HepG2 (cell line): Measurements from ENCODE around the gene FITM1. TPM values are rescaled to one million over a fixed set of nuclear protein-coding genes. Genes with fewer than 3 reads are reported as not detected.

Source experiments
- ATAC-seq: fragments of 200-7000 bp; cut with Tn5 transposase; 3 replicates; pipeline ENCODE4 v1.9.1; 2020; ENCODE audit warnings: mild to moderate bottlenecking, moderate library complexity
- BruUV-seq: library from RNA; stranded (reverse); fragments of 400-500 nt; replicated peaks from 2 replicates; lab custom pipeline; 2021; lab: Mats Ljungman, UMichigan
- CTCF ChIA-PET: fragments of 300-600 bp; formaldehyde crosslinking; extraction: SDS; loops from one replicate; lab custom pipeline; 2021; ENCODE audit warnings: low total read pairs, inconsistent platforms, low intra/inter-chr PET ratio; lab: Yijun Ruan, JAX
- POLR2A ChIA-PET: fragments of 350-600 bp; sonication (Branson Sonifier 250); formaldehyde crosslinking; loops from one replicate; lab custom pipeline; 2020; ENCODE audit warnings: antibody characterized with exemption, inconsistent platforms; lab: Yijun Ruan, JAX
- DNase-seq: peaks from one replicate; pipeline ENCODE4 v3.0.0-alpha.2; 2015; ENCODE audit warnings: low spot score
- FAIRE-seq: peaks from 3 replicates; lab custom pipeline; 2011; peaks lifted over from hg19 to GRCh38; lab: Jason Lieb, UNC
- H2AFZ ChIP-seq: one replicate; pipeline ENCODE4 v1.6.1; 2011; ENCODE audit warnings: low read length, inconsistent platforms
- H3K27ac ChIP-seq: fragments of 300-600 bp; 3 replicates; pipeline ENCODE4 v1.8.0; 2011; ENCODE audit warnings: mixed run types, mild to moderate bottlenecking, mixed read lengths, low read length, inconsistent platforms; ENCODE audit not compliant: insufficient read depth; ENCODE audit errors: extremely low read length
- H3K27me3 ChIP-seq, 2 experiments: fragments of 200-600 bp in 1 of 2; 2 replicates in 1 of 2; 3 replicates in 1 of 2; pipeline versions ENCODE4 v1.6.0 to v1.8.0; 2011; ENCODE audit warnings: low read length in 2 of 2, mild to moderate bottlenecking in 2 of 2, moderate library complexity in 2 of 2, inconsistent platforms in 1 of 2; ENCODE audit not compliant: insufficient read depth in 2 of 2, control insufficient read depth in 1 of 2
- H3K36me3 ChIP-seq, 2 experiments: fragments of 200-600 bp in 1 of 2; replicated peaks in 1 of 2; 2 replicates in 1 of 2; 3 replicates in 1 of 2; pipeline versions ENCODE4 v1.5.1 to v1.8.0; 2011; ENCODE audit warnings: low read length in 2 of 2, inconsistent platforms in 1 of 2; ENCODE audit not compliant: insufficient read depth in 2 of 2, control insufficient read depth in 1 of 2
- H3K4me1 ChIP-seq: 2 replicates; pipeline ENCODE4 v1.5.1; 2012; ENCODE audit warnings: low read length, inconsistent platforms; ENCODE audit not compliant: insufficient read depth
- H3K4me2 ChIP-seq: 2 replicates; pipeline ENCODE4 v1.6.0; 2011; ENCODE audit warnings: low read depth, low read length, inconsistent platforms
- H3K4me3 ChIP-seq, 3 experiments: fragments of 200-600 bp in 1 of 3; sonication (generic), shearing (Covaris generic) in 1 of 3; replicated peaks in 1 of 3; 2 replicates each; pipeline ENCODE4 v1.5.1; 2011 to 2016; ENCODE audit warnings: low read length in 3 of 3, inconsistent platforms in 2 of 3, low read depth in 2 of 3, mild to moderate bottlenecking in 2 of 3, control low read depth in 1 of 3, mixed read lengths in 1 of 3; ENCODE audit not compliant: insufficient read depth in 1 of 3
- H3K79me2 ChIP-seq: one replicate; pipeline ENCODE4 v1.6.1; 2011; ENCODE audit warnings: low read length, inconsistent platforms; ENCODE audit not compliant: insufficient read depth
- H3K9ac ChIP-seq: 2 replicates; pipeline ENCODE4 v1.6.0; 2011; ENCODE audit warnings: mild to moderate bottlenecking, low read depth, low read length, inconsistent platforms; ENCODE audit not compliant: insufficient read depth
- H3K9me3 ChIP-seq: 2 replicates; pipeline ENCODE4 v1.5.1; 2012; ENCODE audit warnings: mild to moderate bottlenecking, low read length
- H4K20me1 ChIP-seq: 2 replicates; pipeline ENCODE4 v1.6.0; 2011; ENCODE audit warnings: inconsistent platforms, mild to moderate bottlenecking, low read length, moderate library complexity; ENCODE audit not compliant: insufficient read depth
- CREB3 ChIP-seq: sonication (generic); formaldehyde crosslinking; IDR thresholded peaks from 2 replicates; pipeline ENCODE4 v1.5.0; 2020; ENCODE audit warnings: missing genetic modification reagents
- IRF9 ChIP-seq: sonication (generic); formaldehyde crosslinking; IDR thresholded peaks from 2 replicates; pipeline ENCODE4 v1.8.0; 2022; ENCODE audit warnings: missing genetic modification reagents, mild to moderate bottlenecking, borderline replicate concordance
- PAF1 ChIP-seq: IDR thresholded peaks from 2 replicates; pipeline ENCODE4 v1.6.1; 2016; ENCODE audit warnings: missing genetic modification reagents, missing compliant biosample characterization
- POLR2G ChIP-seq: fragments of 200-400 bp; formaldehyde crosslinking; IDR thresholded peaks from 2 replicates; pipeline ENCODE4 v1.6.1; 2018; ENCODE audit warnings: mild to moderate bottlenecking, low read depth, low read length, moderate library complexity
- REPIN1 ChIP-seq: sonication (generic); formaldehyde crosslinking; IDR thresholded peaks from 2 replicates; pipeline ENCODE4 v1.8.0; 2022; ENCODE audit warnings: missing genetic modification reagents, low read depth, mild to moderate bottlenecking, borderline replicate concordance
- SIX1 ChIP-seq: sonication (generic); formaldehyde crosslinking; IDR thresholded peaks from 2 replicates; pipeline ENCODE4 v1.4.0; 2020; ENCODE audit warnings: missing genetic modification reagents, borderline replicate concordance
- SNRNP70 ChIP-seq: fragments of 200-400 bp; formaldehyde crosslinking; IDR thresholded peaks from 2 replicates; pipeline ENCODE4 v1.6.1; 2017; ENCODE audit warnings: mild to moderate bottlenecking, low read depth, low read length, moderate library complexity
- ZBTB43 ChIP-seq: sonication (generic); formaldehyde crosslinking; conservative IDR thresholded peaks from 2 replicates; pipeline ENCODE4 v1.4.0; 2020; ENCODE audit warnings: missing genetic modification reagents
- ZHX2 ChIP-seq, 2 experiments: sonication (generic) in 1 of 2; formaldehyde crosslinking in 1 of 2; IDR thresholded peaks; 2 replicates each; pipeline versions ENCODE4 v1.6.1 to v1.9.0; 2014 to 2022; ENCODE audit warnings: antibody characterized with exemption in 1 of 2, borderline replicate concordance in 1 of 2, inconsistent platforms in 1 of 2, low read depth in 1 of 2, missing genetic modification reagents in 1 of 2
- WGBS: methylation state at CpG from one replicate; pipeline ENCODE4 v1.1.6; 2017; ENCODE audit warnings: low lambda C conversion rate; 5-methylcytosine and 5-hydroxymethylcytosine counted together
- in situ Hi-C: cut with HindIII; loops from 2 replicates; pipeline ENCODE4 v1.10.0; 2017; ENCODE audit warnings: low pct_unique_long_range_greater_than_20kb; ENCODE audit not compliant: extremely low pct_ligation_motif_present
- intact Hi-C: fragments of 100-400 bp; cut with micrococcal nuclease; formaldehyde crosslinking; loops from one replicate; pipeline ENCODE4 v1.10.0; 2022; ENCODE audit not compliant: unreplicated experiment
- polyA plus RNA-seq, 8 experiments: library from polyadenylated mRNA; depleted of rRNA in 3 of 8; stranded (reverse) in 7 of 8; unstranded in 1 of 8; fragments of >200 nt; fragmentation: Illumina TruSeq in 4 of 8; extraction: Trizol in 4 of 8; gene quantifications; 2 replicates each; pipeline versions ENCODE4 v1.2.1 to v1.2.3, GENCODE V29; 2011 to 2016; ENCODE audit warnings: low read depth in 4 of 8, missing spikeins in 1 of 8, mixed read lengths in 1 of 8; ENCODE audit not compliant: insufficient read depth in 1 of 8
- total RNA-seq, 5 experiments: library from RNA; depleted of rRNA; stranded (reverse); fragments of >200 nt; fragmentation: Illumina TruSeq; extraction: Trizol; gene quantifications; 2 replicates each; pipeline ENCODE4 v1.2.3, GENCODE V29; 2016; ENCODE audit warnings: low read depth in 1 of 5

The FITM1 gene
- total and polyA plus RNA-seq, 2 of the 13 experiments (the other 11 are each of a cell fraction or from before 2014, with no cell fraction given) = 2.7 to 5.8 TPM

- peak; percentile 78; the same call in 1 of the 2 replicates for TF ChIP-seq IRF9 (CRISPR knock-in tag)
- TF ChIP-seq, all 625 proteins: peak for 92
Observed at GRCh38 chr14:24096545-24097181, 33.8 kb upstream of the FITM1 start (continued).

- Histone ChIP-seq H2AFZ (no peak overlapping the region), H3K9ac (no peak overlapping the region), H3K36me3 (peaks cover 39 to 57% of the 10 kb centered on the region in 2 experiments), H3K9me3 (no peaks in the 10 kb centered on the region), H3K4me3 (no peak overlapping the region), H3K4me1 (peaks cover 56% of the 10 kb centered on the region), H4K20me1 (0 out of 2 replicates have a peak, but pooled peaks cover 4% of the 10 kb centered on the region), H3K79me2 (peaks cover 28% of the 10 kb centered on the region), H3K27me3 (peaks cover 0 to 6% of the 10 kb centered on the region in 2 experiments; a peak in 1 of 5 replicates), H3K4me2 (no peak overlapping the region), H3K27ac (no peak overlapping the region)
- intact Hi-C loops = no loop called here
- ChIA-PET POLR2A (interaction anchor here (0.9 to 14.4 kb wide), 6 partner anchors 8 to 144 kb away, joined by 3 to 627 read pairs (median 92); partner anchors contain the start of genes DCAF11, EMC9, NRL and PSME1), CTCF (no interaction called here)
- in situ Hi-C loops = no loop called here
- ATAC-seq = no peak
- no peak for DNase-seq
- BruUV-seq = no TSS peak
- FAIRE-seq = no peak
- WGBS = 94% methylated on average over 16 of the region's 16 CpGs
- TF ChIP-seq CREB3 (CRISPR knock-in tag) = no peak
- TF ChIP-seq SIX1 = no peak
- 0 out of 2 replicates have a peak, but pooled peaks have one; percentile 33 for TF ChIP-seq ZBTB43 (CRISPR knock-in tag)
- TF ChIP-seq ZHX2 (IDR thresholded peaks at IDR 0.05; ENCODE audit: low read depth) = no peak
- no peak for TF ChIP-seq ZHX2 (CRISPR knock-in tag; IDR thresholded peaks at IDR 0.05; ENCODE audit: borderline replicate concordance)
- peak; percentile 22 for TF ChIP-seq POLR2G
- no peak for TF ChIP-seq SNRNP70
- peak; percentile 85; the same call in 1 of the 2 replicates for TF ChIP-seq PAF1 (CRISPR knock-in tag)
- peak; percentile 49; the same call in 1 of the 2 replicates for TF ChIP-seq REPIN1 (CRISPR knock-in tag)
Observed at GRCh38 chr14:24098229-24098926, 32.1 kb upstream of the FITM1 start.
